Stimulated activated CD8-positive, alpha-beta memory T cell treated with anti-CD3 and anti-CD28 coated beads, Interleukin-12 subunit alpha, Interleukin-12 subunit beta, amount 100 ng/mL, for 24 hours (primary cell): Measurements from ENCODE around the gene SIVA1.
A peak's percentile ranks its signal among the peaks of the same experiment; 100 is the strongest.

ENCODE experiments used
- DNase-seq: peaks from one replicate; pipeline ENCODE4 v3.0.0-alpha.2; 2020; ENCODE audit errors: extremely low read depth

Gene SIVA1

GRCh38 chr14:104752735-104753527 lies at the start of gene SIVA1:
Gene SIVA1, plus strand, starts transcription at chr14:104753147. Its CDS starts 55 bp downstream, at chr14:104753202.
- peak; percentile 99 for DNase-seq

GRCh38 chr14:104703269-104703668 lies 49.7 kb upstream of the SIVA1 start:
- DNase-seq: no peak

- no peak for DNase-seq
These were observed 48.7 kb upstream of the SIVA1 start for GRCh38 chr14:104704252-104704651.

- no peak for DNase-seq
These were observed 47.5 kb upstream of the SIVA1 start for GRCh38 chr14:104705340-104706047.

- no peak for DNase-seq
These were observed 46.0 kb upstream of the SIVA1 start for GRCh38 chr14:104706733-104707607.

- no peak for DNase-seq
These were observed 45.0 kb upstream of the SIVA1 start for GRCh38 chr14:104707608-104708595.

- DNase-seq: no peak
These were observed 44.2 kb upstream of the SIVA1 start for GRCh38 chr14:104708606-104709268.

- no peak for DNase-seq
These were observed 43.4 kb upstream of the SIVA1 start for GRCh38 chr14:104709387-104710039.

- no peak for DNase-seq
These were observed 42.7 kb upstream of the SIVA1 start for GRCh38 chr14:104710071-104710735.

- no peak for DNase-seq
These were observed 39.8 kb upstream of the SIVA1 start for GRCh38 chr14:104712881-104713734.

GRCh38 chr14:104714066-104714465 lies 38.9 kb upstream of the SIVA1 start:
- DNase-seq: no peak

- DNase-seq: no peak
These were observed 38.3 kb upstream of the SIVA1 start for GRCh38 chr14:104714681-104715080.

GRCh38 chr14:104715416-104715815 lies 37.5 kb upstream of the SIVA1 start:
- DNase-seq: no peak

- DNase-seq: no peak
These were observed 37.1 kb upstream of the SIVA1 start for GRCh38 chr14:104715871-104716270.

GRCh38 chr14:104717137-104717536 lies 35.8 kb upstream of the SIVA1 start:
- no peak for DNase-seq

- no peak for DNase-seq
These were observed 35.3 kb upstream of the SIVA1 start for GRCh38 chr14:104717646-104718045.

- no peak for DNase-seq
These were observed 34.8 kb upstream of the SIVA1 start for GRCh38 chr14:104718147-104718546.

GRCh38 chr14:104718871-104719270 lies 34.1 kb upstream of the SIVA1 start:
- DNase-seq: no peak
